GM18519 (cell line): ENCODE measurements around the gene UBR3.
"Not testable (repeated sequence)": the region's sequence is repeated elsewhere in the genome, so short reads cannot be mapped to it uniquely, and the experiment has no call there.

ENCODE experiments used
- ATAC-seq: cut with Tn5 transposase; IDR thresholded peaks from one replicate; pipeline ENCODE4 v1.9.1; 2021; ENCODE audit warnings: mild to moderate bottlenecking, moderate library complexity; ENCODE audit not compliant: unreplicated experiment, low FRiP score

The UBR3 gene

GRCh38 chr2:169865492-169865891 is 38.2 kb downstream of the UBR3 start:
- ATAC-seq: no peak

GRCh38 chr2:169866230-169866629 is 39.0 kb downstream of the UBR3 start:
- not testable (repeated sequence) for ATAC-seq

- ATAC-seq: no peak
Measured at GRCh38 chr2:169867579-169867978, 40.3 kb downstream of the UBR3 start.

- no peak for ATAC-seq
Measured at GRCh38 chr2:169868951-169869350, 41.7 kb downstream of the UBR3 start.

- not testable (repeated sequence) for ATAC-seq
Measured at GRCh38 chr2:169871369-169871768, 44.1 kb downstream of the UBR3 start.

GRCh38 chr2:169871994-169872393 is 44.7 kb downstream of the UBR3 start:
- ATAC-seq: no peak

- no peak for ATAC-seq
Measured at GRCh38 chr2:169877398-169877797, 50.1 kb downstream of the UBR3 start.

- no peak for ATAC-seq
Measured at GRCh38 chr2:169887120-169887519, 59.9 kb downstream of the UBR3 start.

GRCh38 chr2:169891593-169892298 is 64.5 kb downstream of the UBR3 start:
- no peak for ATAC-seq

GRCh38 chr2:169892951-169893350 is 65.7 kb downstream of the UBR3 start:
- ATAC-seq: no peak

GRCh38 chr2:169895294-169895985 is 68.2 kb downstream of the UBR3 start:
- ATAC-seq: no peak

- ATAC-seq: no peak
Measured at GRCh38 chr2:169897834-169898233, 70.6 kb downstream of the UBR3 start.

- not testable (repeated sequence) for ATAC-seq
Measured at GRCh38 chr2:169900103-169900502, 72.8 kb downstream of the UBR3 start.

- no peak for ATAC-seq
Measured at GRCh38 chr2:169900686-169901085, 73.4 kb downstream of the UBR3 start.

- ATAC-seq: no peak
Measured at GRCh38 chr2:169906731-169907130, 79.5 kb downstream of the UBR3 start.

GRCh38 chr2:169909376-169909775 is 82.1 kb downstream of the UBR3 start:
- ATAC-seq: no peak

- ATAC-seq: no peak
Measured at GRCh38 chr2:169910109-169910799, 83.0 kb downstream of the UBR3 start.

GRCh38 chr2:169911119-169911518 is 83.9 kb downstream of the UBR3 start:
- no peak for ATAC-seq

GRCh38 chr2:169916623-169917022 is 89.4 kb downstream of the UBR3 start:
- ATAC-seq: no peak

GRCh38 chr2:169923977-169924376 is 96.7 kb downstream of the UBR3 start:
- ATAC-seq: no peak

- no peak for ATAC-seq
Measured at GRCh38 chr2:169925968-169926367, 98.7 kb downstream of the UBR3 start.

- ATAC-seq: no peak
Measured at GRCh38 chr2:169928463-169928864, 101.2 kb downstream of the UBR3 start.
